GM12875 (cell line): ENCODE measurements around the gene SPIN3.
"Not testable (repeated sequence)": the region's sequence is repeated elsewhere in the genome, so short reads cannot be mapped to it uniquely, and the experiment has no call there.

Experiments
- H3K4me3 ChIP-seq: one replicate; pipeline ENCODE4 v1.5.1; 2011; ENCODE audit warnings: low read depth, low read length, control low read depth
- CTCF ChIP-seq: IDR thresholded peaks from 2 replicates; pipeline ENCODE4 v1.5.1; 2011; ENCODE audit warnings: low read depth, mild to moderate bottlenecking, control low read depth, inconsistent platforms, low read length, moderate library complexity, borderline replicate concordance; ENCODE audit not compliant: insufficient read depth

Gene SPIN3

GRCh38 chrX:56995271-56995994, at the start of gene SPIN3:
TSS of gene SPIN3 (minus strand) at chrX:56995541. CDS start at chrX:56994947, 594 bp downstream.
- peak within 1 kb of the TSS; percentile 73 for H3K4me3 ChIP-seq
- no peak for TF ChIP-seq CTCF

- H3K4me3 ChIP-seq, result no peak overlapping the region
- no peak for TF ChIP-seq CTCF
Measured at GRCh38 chrX:57044245-57044644, 48.9 kb upstream of the SPIN3 start.

DNA sequence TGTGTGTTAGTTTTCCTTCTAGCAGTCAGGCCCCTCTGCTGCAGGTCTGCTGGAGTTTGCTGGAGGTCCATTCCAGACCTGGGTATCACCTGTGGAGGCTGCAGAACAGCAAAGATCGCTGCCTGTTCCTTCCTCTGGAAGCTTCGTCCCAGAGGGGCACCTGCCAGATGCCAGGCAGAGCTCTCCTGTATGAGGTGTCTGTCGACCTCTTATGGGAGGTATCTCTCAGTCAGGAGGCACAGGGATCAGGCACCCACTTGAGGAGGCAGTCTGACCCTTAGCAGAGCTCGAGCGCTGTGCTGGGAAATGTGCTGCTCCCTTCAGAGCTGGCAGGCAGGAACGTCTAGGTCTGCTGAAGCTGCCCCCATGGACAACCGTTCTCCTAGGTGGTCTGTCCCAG, 41.9 kb upstream of the SPIN3 start:
- H3K4me3 ChIP-seq, result not testable (repeated sequence)

GRCh38 chrX:56994375-56995270, 718 bp downstream of the SPIN3 start:
- no peak for TF ChIP-seq CTCF
- peak overlapping the region; percentile 73 for H3K4me3 ChIP-seq

DNA sequence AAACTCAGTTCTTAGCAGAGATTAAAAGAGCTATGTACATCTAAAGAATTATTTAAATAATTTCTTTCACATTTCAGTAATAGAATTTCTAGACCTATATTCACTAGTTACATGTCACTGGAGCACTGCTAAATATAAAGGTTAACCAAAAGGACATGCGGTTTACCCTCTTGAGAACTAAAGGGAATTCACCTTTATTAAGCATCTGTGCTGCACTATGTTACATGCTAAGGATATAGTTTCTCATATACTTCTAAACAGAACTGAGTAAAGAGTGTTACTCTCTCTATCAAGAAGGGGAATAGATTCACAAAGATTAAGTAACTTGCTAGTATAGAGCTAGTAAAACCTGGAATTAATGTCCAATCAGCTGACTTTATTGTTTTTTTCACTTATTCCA, 7.6 kb downstream of the SPIN3 start:
- no peak for TF ChIP-seq CTCF
- H3K4me3 ChIP-seq, result no peak overlapping the region

DNA sequence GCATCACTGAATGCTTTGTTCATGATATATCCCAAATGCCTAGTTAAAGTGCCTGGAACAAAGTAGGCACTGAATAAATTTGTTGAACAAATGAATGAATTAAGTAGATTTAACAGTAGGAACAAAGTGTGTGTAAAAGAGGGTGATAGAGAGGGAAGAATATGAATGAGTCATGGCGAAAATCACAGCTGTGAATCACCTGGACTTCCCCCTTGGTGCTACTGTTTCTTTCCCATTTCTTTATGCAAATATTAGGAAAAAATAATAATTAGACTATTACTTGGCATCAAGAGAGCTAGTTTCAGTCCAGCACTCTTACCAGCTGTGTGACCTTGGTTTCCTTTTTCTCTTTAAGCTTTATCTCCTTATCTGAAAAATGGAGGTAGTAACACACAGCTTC, 9.2 kb downstream of the SPIN3 start:
- H3K4me3 ChIP-seq, result no peak overlapping the region

More for the DNA sequence above, 9.2 kb downstream of the SPIN3 start:
- no peak for TF ChIP-seq CTCF
